Ovary (tissue), 9 donors: Measurements from ENCODE around the gene JPT2. TPM values are rescaled to one million over a fixed set of nuclear protein-coding genes. Genes with fewer than 3 reads are reported as not detected.

Experiments used
- DNase-seq, 5 donors: peaks; one replicate each; pipeline ENCODE4 v3.0.0-alpha.2; 2019 to 2020
- H3K27ac ChIP-seq, 2 donors: fragments of 200-600 bp; one replicate each; pipeline versions ENCODE4 v1.5.1 to v1.8.0; 2019 to 2022
- H3K27me3 ChIP-seq: fragments of 200-600 bp; one replicate; pipeline ENCODE4 v1.8.0; 2022
- H3K36me3 ChIP-seq: fragments of 200-600 bp; sonication (generic); one replicate; pipeline ENCODE4 v1.5.1; 2019
- H3K4me1 ChIP-seq: one replicate; pipeline ENCODE4 v1.8.1; 2013; ENCODE audit warnings: mild to moderate bottlenecking, moderate library complexity; ENCODE audit not compliant: insufficient read depth
- H3K4me3 ChIP-seq: fragments of 200-600 bp; sonication (generic); one replicate; pipeline ENCODE4 v1.5.1; 2017
- H3K9me3 ChIP-seq, 2 donors: fragments of 200-600 bp in 1 of 2; sonication (generic) in 1 of 2; one replicate each; pipeline versions ENCODE4 v1.5.1 to v1.8.1; 2013 to 2019; ENCODE audit warnings: mild to moderate bottlenecking in 1 of 2, moderate library complexity in 1 of 2
- EP300 ChIP-seq: sonication (generic); formaldehyde crosslinking; IDR thresholded peaks from one replicate; pipeline ENCODE4 v1.6.1; 2017; ENCODE audit warnings: antibody characterized with exemption
- POLR2A ChIP-seq: fragments of 450-650 bp; IDR thresholded peaks from one replicate; pipeline ENCODE4 v1.6.1; 2017; ENCODE audit warnings: antibody characterized with exemption, mild to moderate bottlenecking, moderate library complexity
- WGBS, 3 donors: extraction: QIAGEN DNeasy Blood & Tissue Kit in 1 of 3; methylation state at CpG; one replicate each; pipeline versions ENCODE4 v1.1.5 to v1.1.7; 2013 to 2017; 5-methylcytosine and 5-hydroxymethylcytosine counted together
- intact Hi-C, 4 donors: fragments of 100-400 bp; cut with DNase I; formaldehyde crosslinking; loops; one replicate each; pipeline versions ENCODE4 v1.11.0 to v1.15.1; 2022 to 2023
- polyA plus RNA-seq, 2 donors: library from polyadenylated mRNA; stranded (reverse); fragments of 200-250 nt in 1 of 2; fragments of 350-450 nt in 1 of 2; fragmentation: Illumina TruSeq in 1 of 2; extraction: RNeasy Lipid Tissue Mini Kit (QIAGEN cat#74804) in 1 of 2; gene quantifications; one replicate each; pipeline ENCODE4 v1.2.3, GENCODE V29; 2013 to 2014
- total RNA-seq, 7 donors: library from RNA; depleted of rRNA in 2 of 7; stranded (reverse); fragments of >200 nt in 2 of 7; fragmentation: NEBNext Ultra II Directional in 3 of 7; extraction: Animal tissue kit (Norgen Biotek cat#: 25700) in 3 of 7; gene quantifications; one replicate each; pipeline versions ENCODE4 v1.1.0 to v1.2.4, GENCODE V29; 2016 to 2023
- TF ChIP-seq, protein P1 (sequence below), 3 donors: fragments of 450-650 bp in 2 of 3; fragments of 200-600 bp in 1 of 3; IDR thresholded peaks; one replicate each; pipeline versions ENCODE4 v1.5.1 to v1.8.0; 2016 to 2022; ENCODE audit warnings: antibody characterized with exemption in 3 of 3, mild to moderate bottlenecking in 1 of 3
- donor health status: DM: no; HTN: no; CAD: no; lungs with moderate emphysema.
- donor health status: DM: no; HTN: no; CAD: no.
- donor health status: Bipolar disorder and iron deficiency.
- donor health status: DM: yes; HTN: yes; CAD: no.
- donor health status: DM: no; HTN: no; CAD: no.
- donor health status: DM: yes; HTN: yes; CAD: no.

Gene JPT2
- total and polyA plus RNA-seq, 9 donors: 14.4 to 51.8 (median 44.1) TPM

- Histone ChIP-seq H3K4me3 (no peak overlapping the region), H3K36me3 (no peaks in the 10 kb centered on the region), H3K27ac (no peak overlapping the region), H3K4me1 (no peaks in the 10 kb centered on the region), H3K27me3 (no peaks in the 10 kb centered on the region), H3K9me3 (no peaks in the 10 kb centered on the region)
- DNase-seq: no peak
- 84 to 94% (median 94%) methylated on average over 13 of the region's 13 CpGs for WGBS, 3 donors
- intact Hi-C loops: no loop called here
- TF ChIP-seq, protein P1, sequence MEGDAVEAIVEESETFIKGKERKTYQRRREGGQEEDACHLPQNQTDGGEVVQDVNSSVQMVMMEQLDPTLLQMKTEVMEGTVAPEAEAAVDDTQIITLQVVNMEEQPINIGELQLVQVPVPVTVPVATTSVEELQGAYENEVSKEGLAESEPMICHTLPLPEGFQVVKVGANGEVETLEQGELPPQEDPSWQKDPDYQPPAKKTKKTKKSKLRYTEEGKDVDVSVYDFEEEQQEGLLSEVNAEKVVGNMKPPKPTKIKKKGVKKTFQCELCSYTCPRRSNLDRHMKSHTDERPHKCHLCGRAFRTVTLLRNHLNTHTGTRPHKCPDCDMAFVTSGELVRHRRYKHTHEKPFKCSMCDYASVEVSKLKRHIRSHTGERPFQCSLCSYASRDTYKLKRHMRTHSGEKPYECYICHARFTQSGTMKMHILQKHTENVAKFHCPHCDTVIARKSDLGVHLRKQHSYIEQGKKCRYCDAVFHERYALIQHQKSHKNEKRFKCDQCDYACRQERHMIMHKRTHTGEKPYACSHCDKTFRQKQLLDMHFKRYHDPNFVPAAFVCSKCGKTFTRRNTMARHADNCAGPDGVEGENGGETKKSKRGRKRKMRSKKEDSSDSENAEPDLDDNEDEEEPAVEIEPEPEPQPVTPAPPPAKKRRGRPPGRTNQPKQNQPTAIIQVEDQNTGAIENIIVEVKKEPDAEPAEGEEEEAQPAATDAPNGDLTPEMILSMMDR (IDR thresholded peaks at IDR 0.05): no peak
- TF ChIP-seq POLR2A (no peak), EP300 (no peak)
Measured at GRCh38 chr16:1657841-1658240, 20.2 kb upstream of the JPT2 start.

- Histone ChIP-seq H3K4me3 (no peak overlapping the region), H3K27ac (no peak overlapping the region), H3K9me3 (no peaks in the 10 kb centered on the region), H3K4me1 (no peaks in the 10 kb centered on the region), H3K27me3 (no peaks in the 10 kb centered on the region), H3K36me3 (no peaks in the 10 kb centered on the region)
- no peak for DNase-seq
- TF ChIP-seq POLR2A: no peak
- TF ChIP-seq, protein P1 (IDR thresholded peaks at IDR 0.05): no peak
- TF ChIP-seq EP300: no peak
- intact Hi-C loops: no loop called here
- WGBS, 3 donors: 87 to 93% (median 92%) methylated on average over 5 of the region's 5 CpGs
Measured at GRCh38 chr16:1659031-1659430, 19.0 kb upstream of the JPT2 start.

DNA sequence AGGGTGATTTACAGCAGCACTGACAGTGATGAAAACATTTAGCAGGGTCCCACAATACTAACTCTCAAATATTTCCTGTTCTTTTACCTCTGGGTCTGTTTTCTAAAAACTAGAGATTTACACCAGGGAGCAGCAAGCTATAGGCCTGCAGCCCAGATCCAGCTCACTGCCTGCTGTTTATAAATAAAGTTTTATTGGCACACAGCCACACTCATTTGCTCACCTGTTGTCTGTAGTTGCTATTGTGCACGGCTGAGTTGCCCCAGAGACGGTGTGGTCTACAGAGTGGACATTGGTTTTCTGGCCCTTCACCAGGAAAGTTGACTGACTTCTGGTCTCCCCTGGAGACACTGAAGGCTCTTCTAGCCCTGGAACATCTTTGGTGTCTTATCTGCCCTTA, 16.3 kb upstream of the JPT2 start:
- no peak overlapping the region for H3K4me3 ChIP-seq
- TF ChIP-seq POLR2A (no peak), EP300 (no peak)
- TF ChIP-seq, protein P1 (IDR thresholded peaks at IDR 0.05): no peak
- no peaks in the 10 kb centered on the region for H3K9me3 ChIP-seq
- H3K27me3 ChIP-seq: no peaks in the 10 kb centered on the region
- intact Hi-C loops: no loop called here
- no peak overlapping the region for H3K27ac ChIP-seq
- no peak for DNase-seq
- WGBS, 3 donors: 80 to 89% (median 88%) methylated on average over 2 of the region's 2 CpGs
- H3K36me3 ChIP-seq: no peaks in the 10 kb centered on the region
- no peaks in the 10 kb centered on the region for H3K4me1 ChIP-seq

GRCh38 chr16:1662543-1662942, 15.5 kb upstream of the JPT2 start:
- intact Hi-C loops: no loop called here
- Histone ChIP-seq H3K4me3 (no peak overlapping the region), H3K36me3 (no peaks in the 10 kb centered on the region), H3K4me1 (no peaks in the 10 kb centered on the region), H3K9me3 (no peaks in the 10 kb centered on the region), H3K27me3 (no peaks in the 10 kb centered on the region), H3K27ac (no peak overlapping the region)
- TF ChIP-seq POLR2A (no peak), EP300 (no peak)
- TF ChIP-seq, protein P1 (IDR thresholded peaks at IDR 0.05): no peak
- WGBS, 3 donors: 89 to 93% (median 89%) methylated on average over 20 of the region's 20 CpGs
- DNase-seq: no peak

DNA sequence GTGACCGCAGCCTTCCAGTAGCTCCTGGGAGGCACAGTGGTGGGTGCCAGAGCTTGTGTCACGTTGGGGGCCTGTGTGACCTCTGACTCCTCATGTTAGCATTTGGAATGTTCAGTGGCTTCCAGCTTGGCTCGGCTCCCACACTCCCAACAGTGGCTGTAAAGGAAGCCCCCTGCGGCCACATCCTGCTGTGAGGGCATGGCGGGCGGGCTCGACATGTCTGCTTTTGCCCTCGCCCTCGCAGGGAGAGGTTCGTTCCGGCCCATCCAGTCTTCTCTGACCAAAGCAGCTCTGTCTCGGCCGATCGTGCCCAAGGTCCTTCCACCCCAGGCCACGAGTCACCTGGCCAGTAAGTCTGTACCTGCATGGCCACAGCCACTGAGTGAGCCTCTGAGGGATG, 12.2 kb upstream of the JPT2 start:
- 80 to 87% (median 84%) methylated on average over 15 of the region's 15 CpGs for WGBS, 3 donors
- TF ChIP-seq EP300 (no peak), POLR2A (no peak)
- TF ChIP-seq, protein P1 (IDR thresholded peaks at IDR 0.05): no peak
- no peak for DNase-seq
- H3K4me1 ChIP-seq: no peaks in the 10 kb centered on the region
- H3K9me3 ChIP-seq: no peaks in the 10 kb centered on the region
- H3K27me3 ChIP-seq: no peaks in the 10 kb centered on the region
- no peak overlapping the region for H3K4me3 ChIP-seq
- intact Hi-C loops: no loop called here
- H3K36me3 ChIP-seq: no peaks in the 10 kb centered on the region
- H3K27ac ChIP-seq: no peak overlapping the region
